Measurements from ENCODE around the gene SARNP.
"Not testable (repeated sequence)": the region's sequence is repeated elsewhere in the genome, so short reads cannot be mapped to it uniquely, and the experiment has no call there.

SARNP gene

DNA sequence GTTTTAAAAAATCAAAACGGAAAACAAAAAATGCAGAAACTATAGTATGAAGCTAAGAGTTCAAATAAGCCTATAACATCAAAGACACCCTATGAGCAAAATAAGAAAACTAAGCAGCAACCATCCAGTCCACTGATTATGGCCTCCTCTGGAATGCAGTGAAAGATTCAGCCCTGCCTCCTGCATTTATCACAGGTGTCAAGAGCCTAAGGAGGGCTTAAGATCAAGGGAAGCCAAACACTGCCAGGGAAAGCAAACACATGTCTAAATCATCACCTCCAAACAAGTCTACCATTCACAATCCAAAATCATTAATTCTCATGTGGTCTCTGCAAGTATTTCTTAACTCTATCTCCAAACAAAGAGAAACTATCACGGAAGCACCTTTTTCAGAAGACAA, 28.4 kb downstream of the SARNP start:
- no peak for DNase-seq

DNA sequence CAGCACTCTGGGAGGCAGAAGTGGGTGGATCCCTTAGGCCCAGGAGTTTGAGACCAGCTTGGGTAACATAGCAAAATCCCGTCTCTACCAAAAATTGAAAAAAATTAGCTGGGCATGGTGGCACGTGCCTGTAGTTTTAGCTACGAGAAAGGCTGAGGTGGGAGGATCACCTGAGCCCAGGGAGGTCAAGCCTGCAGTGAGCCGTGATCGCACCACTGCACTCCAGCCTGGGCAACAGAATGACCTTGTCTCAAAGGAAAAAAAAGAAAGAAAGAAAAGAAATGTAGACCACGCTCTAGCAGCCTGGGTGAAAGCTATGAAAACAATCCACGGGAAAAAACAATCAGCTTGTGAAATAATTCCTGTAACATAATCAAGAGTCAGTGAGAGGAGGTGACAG, 29.0 kb downstream of the SARNP start:
- no peak for DNase-seq

DNA sequence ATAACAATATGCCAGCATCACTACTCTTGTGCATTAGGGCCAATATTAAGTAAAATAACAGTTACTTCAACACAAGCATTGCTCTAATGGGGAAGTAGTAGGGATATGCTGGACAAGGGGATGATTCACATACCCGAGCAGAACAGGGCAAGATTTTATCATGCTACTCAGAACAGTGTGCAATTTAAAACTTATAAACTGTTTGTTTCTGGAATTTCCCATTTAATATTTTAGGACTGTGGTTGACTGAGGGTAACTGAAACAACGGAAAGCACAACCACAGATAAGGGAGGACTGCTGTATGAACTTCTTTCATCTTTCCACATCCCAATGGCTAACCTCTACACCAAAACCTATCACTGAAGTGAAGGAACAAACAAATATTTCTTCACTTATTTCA, 36.8 kb downstream of the SARNP start:
- DNase-seq: peak; percentile 5

DNA sequence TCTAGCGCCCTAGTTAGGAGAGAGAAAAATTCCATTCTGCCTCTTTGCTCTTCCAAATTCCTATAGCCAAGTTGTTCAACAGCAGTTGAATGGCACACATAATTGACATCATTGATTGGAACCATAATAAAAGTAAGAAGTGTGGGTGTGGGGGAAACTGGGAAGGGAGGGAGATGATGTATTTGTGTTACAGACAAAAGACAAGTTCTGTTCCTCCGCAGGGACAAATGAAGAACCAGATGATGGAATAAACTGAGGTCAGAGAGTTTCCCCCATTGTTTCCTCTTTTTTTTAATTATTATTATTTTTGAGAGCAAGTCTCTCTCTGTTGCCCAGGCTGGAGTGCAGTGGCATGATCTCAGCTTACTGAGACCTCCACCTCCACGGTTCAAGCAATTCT, 39.7 kb downstream of the SARNP start:
- DNase-seq: no peak

DNA sequence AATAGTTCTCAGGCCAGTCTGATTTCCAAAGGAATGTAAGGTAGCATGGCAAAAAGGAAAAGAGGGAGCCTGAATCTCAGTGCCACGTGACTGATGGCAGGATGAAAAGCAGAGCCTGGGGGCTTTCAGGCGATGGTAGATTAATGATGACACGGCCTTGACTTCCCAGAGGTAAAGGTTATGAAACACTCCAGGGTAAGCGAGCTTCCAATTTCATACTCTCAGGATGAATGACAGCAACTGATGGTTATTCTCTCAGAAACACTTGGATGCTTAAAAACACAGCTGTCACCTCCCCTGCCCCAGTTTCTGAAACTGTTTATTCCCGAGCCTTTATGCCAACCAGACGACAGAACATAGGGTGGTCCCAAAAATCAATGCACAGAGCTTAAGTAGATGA, 45.8 kb downstream of the SARNP start:
- DNase-seq: no peak

DNA sequence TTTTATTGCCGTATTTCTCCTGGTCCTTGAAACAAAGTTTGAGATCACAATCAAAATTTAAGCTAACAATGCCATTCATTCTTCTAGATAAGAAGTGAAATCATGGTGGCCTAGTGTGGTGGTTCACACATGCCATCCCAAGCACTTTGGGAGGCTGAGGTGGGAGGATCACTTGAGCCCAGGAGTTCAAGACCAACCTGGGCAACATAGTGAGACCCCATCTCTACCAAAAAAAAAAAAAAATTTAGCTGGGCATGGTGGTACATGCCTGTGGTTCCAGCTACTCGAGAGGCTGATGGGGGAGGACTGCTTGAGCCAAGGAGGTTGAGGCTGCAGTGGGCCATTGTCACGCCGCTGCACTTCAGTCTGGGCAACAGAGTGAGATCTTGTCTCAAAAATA, 50.4 kb downstream of the SARNP start:
- DNase-seq: no peak

DNA sequence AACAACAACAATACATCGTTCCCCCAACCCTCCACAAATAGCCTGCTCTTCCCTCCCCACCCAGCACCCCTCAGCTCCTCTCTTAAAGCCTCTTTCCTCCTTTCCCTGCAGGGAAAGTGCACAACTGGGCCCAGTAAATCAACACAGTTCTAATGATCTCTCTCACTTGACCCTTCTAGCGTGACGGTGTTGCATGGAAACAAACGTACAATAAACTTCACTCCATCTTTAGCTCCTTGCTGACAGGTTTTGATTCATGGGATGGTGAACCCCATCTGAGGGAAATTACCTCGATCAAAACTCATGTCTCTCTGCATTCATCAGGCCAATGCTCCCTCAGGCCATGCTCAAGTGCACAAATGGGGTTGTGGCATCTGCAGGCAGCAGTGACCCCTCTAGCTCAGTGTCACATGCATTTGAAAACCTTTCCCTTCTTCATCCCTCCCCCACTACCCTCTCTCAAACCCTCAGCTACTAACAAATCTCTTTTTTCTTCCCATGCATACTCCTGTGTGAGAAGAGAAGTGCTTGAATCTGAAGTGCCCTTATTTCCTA, 51.7 kb downstream of the SARNP start:
- no peak for DNase-seq

DNA sequence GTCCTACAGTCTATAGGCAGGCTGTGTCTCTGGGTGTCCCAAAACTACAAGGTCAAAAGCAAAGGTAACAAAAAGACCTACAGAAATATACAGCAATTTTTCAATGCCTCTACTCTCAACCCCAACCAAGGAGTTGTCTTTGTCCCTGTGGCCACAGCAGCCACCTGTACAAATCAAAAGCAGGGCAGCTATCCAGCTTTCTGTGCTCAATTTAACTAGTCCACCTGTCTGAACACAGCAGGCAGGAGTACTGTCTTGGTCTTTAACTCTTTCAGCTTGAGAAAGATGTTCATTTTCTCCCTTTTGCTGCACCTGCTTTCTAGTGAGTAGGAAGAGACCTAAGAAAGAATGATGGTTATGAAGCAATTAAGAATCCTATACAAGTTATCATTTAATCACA, 54.9 kb downstream of the SARNP start:
- no peak for DNase-seq

DNA sequence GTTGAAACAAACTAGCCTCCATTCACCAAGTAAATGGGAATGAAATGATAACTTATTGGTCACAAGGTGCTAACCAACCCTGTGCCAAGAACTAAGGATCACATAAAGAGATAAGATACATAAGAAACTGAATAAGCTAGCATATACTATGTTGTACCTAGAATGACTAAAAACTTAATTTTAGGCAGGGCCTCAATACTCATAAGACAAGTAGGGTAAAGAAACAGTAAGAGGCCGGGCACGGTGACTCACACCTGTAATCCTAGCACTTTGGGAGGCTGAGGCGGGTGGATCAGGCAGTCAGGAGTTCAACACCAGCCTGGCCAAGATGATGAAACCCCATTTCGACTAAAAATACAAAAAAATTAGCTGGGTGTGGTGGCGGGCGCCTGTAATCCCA, 56.9 kb downstream of the SARNP start:
- peak; percentile 77 for DNase-seq

DNA sequence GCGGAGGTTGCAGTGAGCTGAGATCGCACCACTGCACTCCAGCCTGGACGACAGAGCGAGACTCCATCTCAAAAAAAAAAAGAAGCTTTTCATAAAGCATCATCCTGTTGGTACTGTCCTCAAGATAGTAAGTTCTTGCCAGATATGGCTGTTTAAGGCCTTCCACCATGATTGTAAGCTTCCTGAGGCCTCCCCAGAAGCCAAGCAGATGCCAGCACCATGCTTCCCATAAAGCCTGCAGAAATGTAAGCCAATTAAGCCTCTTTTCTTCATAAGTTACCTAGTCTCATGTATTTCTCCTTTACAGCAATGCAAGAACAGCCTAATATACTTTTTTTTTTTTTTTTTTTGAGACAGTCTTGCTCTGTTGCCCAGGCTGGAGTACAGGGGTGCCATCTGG, 58.9 kb downstream of the SARNP start:
- DNase-seq: not testable (repeated sequence)

DNA sequence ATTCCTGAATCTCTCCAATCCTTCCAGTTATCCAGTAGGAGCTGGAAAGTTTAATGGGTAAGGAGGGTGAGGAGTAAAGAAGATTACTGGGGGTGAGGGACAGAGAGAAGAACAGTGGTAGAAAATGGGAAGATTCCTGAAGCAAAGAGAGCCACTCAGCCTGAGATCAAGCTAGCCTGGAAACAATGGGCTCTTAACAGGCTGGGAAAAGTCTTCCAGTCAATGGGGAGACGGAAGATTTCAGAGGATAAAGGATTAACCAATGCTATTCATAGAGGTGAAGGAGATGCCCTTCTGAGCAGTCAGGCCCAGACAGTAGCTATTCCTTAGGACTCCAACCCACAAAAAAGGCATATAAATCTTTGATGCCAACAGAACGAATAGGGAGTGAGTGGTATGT, 59.8 kb downstream of the SARNP start:
- DNase-seq: no peak

DNA sequence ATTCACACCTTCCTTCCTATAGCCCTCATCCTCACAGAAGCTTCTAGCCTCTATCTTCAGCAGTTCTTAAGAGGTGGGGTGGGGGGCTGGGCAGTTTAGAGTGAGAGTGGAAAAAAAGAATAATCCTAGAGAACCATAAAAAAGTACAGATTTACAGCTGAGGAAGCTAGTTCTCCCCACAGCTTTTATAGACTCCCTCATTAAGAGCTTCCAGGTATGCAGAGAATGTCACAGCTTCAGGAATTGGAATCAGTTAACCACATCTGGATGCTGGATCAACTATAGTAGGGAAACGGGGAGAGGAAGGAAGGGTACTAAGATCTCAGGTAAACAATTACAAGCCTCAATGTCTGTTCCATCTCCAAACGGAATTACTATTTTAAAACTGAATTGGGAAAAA, 62.3 kb downstream of the SARNP start:
- DNase-seq: no peak

DNA sequence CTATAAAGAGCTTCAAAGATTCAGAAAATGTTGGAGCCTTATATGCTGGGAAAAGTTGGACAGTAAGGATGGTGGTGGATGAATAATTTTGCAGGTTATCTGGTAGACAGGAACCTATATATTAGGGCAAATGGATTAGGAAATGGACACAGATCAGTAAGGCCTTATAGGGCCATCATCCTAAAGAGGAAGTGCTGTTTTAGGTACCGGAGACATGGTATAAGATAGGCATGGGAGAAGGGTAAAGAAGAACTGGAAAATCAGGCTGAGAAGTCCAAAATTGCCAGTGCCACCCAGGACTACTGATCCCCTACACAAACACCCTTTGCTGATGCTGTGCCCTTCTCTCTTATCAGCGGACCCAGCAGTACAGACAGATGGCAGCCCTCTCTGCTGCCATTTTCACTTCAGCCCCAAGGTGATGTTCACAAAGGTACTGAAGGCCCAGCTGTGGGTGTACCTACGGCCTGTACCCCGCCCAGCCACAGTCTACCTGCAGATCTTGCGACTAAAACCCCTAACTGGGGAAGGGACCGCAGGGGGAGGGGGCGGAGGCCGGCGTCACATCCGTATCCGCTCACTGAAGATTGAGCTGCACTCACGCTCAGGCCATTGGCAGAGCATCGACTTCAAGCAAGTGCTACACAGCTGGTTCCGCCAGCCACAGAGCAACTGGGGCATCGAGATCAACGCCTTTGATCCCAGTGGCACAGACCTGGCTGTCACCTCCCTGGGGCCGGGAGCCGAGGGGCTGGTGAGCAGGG, 69.1 kb downstream of the SARNP start:
- no peak for DNase-seq

DNA sequence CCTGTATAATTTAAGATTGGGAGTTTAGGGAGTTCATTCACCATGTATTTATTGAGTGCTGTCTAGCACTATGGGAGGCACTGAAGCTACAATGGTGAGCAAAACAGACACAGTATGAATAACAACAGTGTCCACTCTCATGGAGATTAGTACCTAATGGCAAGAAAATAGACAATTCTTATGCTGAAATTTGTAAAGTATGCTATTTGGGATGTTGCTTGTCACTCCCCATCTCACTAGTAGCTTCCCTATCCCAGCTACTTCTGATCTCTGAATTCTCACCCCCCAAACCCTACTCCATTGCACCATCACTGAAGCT, 70.7 kb downstream of the SARNP start:
- DNase-seq: no peak

DNA sequence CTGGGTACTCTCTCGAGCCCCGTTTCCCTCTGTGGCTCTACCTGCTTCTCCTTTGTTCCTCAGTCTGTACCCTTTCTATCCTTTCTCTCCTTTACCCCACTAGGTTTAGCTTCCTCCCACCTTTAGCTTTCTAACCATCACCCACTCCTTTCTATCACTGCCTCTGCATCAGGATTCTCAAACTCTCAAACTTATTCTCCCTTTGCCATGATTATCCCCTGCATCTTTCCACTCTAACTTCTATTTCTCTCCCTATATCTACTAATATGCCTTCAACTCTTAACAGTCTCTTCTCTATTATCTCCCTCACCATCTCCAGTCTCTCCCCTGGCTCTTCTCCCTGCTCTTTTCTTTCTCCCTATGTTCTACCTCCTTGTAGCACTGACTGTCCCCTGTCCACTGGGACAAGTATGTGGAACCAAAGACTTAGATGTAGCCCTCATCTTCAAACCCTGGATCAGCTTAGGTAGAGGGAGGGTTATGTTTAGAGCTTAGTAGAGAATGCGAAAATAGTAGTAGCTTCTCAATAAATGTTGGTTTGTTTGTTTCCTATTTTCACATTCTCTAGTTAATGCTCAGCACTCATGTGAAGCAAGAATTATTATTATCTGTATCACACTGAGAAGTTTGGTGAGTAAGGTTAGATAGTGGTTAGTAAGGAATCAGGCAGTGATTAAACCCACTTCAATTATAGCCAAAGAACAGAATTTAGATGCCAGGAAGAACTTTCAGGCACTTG, 71.2 kb downstream of the SARNP start:
- DNase-seq: no peak

DNA sequence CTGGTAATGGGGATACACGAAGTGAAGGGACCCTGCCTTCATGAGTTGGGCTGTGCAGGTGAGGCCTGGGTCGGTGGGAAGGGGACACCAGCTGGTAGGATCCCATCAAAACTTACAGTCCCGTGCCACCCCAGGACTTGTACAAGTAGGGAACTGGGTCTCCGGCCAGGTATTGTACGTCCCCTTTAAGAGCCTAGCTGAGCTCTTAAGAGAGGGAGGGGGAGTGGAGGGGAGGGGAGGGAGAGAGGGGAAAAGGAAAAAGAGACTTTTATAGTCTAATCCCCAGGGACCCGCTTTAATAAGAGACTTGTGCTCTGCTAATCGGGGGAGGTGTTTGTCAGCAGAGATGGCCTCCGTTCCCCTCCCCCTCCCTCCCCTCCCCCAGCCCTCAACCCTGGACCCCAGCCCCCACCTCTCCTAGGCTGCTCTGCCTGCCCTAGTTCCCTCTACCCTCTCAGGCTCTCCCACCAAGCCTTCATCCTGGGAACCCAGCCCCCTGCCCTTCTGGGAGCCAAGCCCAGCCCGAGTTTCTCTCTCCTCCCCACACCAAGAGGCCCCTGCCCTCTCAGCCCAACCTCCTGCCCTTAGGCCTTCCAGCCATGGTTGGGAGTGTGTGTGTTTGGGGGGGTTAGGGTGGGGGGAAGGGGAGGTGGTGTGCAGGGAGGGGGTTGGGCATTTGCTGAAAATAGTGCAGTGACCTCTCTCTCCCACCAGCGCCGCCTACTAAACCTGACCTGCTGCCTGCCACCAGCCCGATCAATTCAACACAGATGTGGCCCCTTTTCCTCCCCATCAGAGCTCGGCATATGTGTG, 72.0 kb downstream of the SARNP start:
- no peak for DNase-seq

DNA sequence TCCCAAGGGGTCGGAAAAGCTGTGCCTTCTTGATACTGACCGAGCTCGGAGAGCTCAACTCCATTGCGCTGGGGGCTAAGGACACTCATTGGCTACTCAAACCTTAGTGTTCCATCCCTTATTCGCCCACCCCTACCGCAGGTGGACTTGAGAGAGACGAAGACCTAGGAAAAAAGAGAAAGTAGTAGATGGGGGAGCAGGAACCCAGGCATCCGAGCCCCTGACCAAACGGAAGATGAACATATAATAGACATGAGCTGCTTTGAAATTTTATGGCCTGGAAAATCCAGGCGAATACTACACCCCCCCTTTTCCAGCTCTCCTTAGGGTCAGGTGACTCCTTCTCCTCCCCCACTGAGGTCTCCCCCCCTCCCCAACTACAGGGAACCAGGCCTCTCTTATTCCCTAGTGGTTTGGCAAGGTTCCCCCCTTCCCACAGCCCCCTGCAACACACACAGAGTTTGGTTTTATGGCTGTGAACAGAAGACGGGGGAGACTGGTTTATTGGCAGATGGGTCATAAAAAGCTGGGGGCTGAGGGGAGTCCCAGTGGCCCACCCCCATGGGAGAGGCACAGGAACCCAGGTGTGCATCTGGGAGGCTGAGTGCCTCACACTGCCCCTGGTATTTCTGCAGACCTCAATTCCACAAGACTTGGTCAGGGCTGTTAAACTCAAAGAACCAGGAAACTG, 73.0 kb downstream of the SARNP start:
- DNase-seq: no peak

DNA sequence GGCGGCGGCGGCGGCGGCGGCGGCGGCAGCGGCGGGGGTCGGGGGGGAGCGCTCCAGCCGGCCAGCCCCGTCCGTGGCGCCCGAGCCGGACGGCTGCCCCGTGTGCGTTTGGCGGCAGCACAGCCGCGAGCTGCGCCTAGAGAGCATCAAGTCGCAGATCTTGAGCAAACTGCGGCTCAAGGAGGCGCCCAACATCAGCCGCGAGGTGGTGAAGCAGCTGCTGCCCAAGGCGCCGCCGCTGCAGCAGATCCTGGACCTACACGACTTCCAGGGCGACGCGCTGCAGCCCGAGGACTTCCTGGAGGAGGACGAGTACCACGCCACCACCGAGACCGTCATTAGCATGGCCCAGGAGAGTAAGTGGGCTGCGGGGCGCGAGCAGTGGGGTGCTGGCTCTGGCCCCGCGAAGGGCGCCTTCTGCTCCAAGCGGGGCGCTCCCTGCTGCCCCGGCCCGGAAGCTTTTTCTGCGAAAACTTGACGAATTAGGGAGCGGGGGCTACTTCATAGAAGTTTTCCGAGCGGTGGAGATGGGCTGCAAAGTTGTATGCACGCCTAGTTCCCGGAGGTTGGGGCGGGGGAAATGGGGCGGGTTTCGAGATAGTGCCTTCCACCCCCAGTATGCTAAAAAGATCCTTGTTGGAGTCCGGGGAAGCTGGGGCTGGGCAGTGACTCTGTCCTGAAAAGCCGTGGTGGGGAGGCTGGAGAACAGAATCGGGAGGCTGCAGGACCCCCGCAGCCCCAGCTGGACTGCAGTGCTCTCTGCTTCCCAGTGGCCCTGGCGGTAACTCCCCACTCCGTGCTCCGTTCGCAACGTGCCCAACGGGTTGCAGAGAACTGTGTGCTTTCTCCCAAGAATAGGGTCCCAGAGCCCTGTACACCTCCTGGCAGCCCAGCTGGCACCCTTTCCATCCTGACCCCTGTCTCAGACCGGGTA, 73.9 kb downstream of the SARNP start:
- DNase-seq: peak; percentile 62

DNA sequence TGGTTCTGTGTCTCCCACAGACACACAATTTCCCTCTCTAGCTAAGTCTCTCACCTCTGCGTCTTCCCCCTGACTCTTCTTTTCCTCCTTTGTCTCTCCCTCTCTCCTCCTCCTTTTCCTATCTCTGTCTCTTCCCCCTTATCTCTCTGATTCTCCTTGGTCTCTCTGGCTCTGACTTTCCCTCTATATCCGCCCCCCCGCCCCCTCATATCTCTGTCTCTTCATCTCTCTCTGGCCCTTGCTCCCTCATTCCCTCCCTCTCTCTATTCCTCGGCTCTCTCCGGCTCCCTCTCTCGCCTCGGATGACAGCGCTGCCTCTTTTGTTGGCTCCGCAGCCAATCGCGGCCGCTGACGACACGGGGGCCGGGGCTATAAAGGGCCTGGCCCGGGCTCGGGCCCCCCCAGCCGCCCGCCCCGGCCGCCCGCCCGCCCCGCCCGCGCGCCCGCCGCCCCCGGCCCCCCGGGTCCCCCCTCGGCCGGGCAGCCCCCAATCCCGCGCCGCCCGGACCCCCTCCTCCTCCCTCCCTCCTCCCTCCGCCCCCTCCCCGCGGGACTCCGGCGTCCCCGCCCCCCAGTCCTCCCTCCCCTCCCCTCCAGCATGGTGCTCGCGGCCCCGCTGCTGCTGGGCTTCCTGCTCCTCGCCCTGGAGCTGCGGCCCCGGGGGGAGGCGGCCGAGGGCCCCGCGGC, 74.7 kb downstream of the SARNP start, which contains the start of gene GDF11:
Gene GDF11 (plus strand): TSS at position 404 of the 687 bp plus-strand sequence. CDS start 195 bp downstream, at position 599.
- DNase-seq: peak; percentile 82

DNA sequence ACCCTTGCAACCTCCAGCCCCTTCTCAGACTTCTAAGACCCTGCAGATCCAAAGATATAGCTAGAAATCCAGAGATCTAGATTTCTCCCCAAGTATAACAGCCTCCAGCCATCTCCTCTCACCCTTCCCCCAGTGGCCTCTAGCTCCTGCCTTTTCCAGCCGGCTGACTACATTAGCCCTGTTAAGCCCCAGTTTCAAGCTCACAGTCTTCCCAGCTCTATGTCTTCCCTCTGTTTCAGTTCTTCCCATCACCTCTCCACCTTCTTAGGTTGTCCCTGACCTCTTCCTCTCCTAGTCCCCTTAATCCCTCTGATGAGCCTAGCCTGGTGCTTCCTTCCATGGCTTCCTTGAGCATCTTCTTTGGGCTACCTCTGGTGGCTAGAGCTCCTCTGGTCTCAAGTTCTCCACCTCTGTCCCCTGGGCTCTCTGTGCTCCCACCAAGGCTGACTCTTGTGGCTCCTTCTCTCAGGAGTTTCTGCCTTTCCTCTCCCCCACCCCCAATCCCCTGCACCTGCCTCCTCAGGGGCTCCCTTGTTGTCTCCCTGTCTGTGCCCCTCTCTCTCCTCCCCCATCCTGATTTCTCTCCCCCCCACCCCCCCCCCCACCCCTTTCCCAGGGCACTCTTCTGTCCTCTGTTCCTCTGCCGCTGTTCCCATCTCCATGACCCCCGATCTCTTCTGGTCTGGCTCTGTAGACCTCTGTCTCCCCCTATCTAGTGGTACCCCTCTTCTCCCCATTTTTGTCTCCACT, 75.4 kb downstream of the SARNP start:
- DNase-seq: no peak

Data from activated CD4-positive, alpha-beta T cell treated with anti-CD3 and anti-CD28 coated beads, Interleukin-10, Interleukin-2, amounts not matched to agents 100 ng/mL and 50 ng/mL, durations not matched to agents 16 hours and 8 hours (primary cell).